NCI-H2081 treated with DMSO at 0.1 percent for 48 hours (cell line): ENCODE measurements around the gene QRICH1.
A peak's percentile ranks its signal among the peaks of the same experiment; 100 is the strongest.

Experiments used
- DNase-seq: peaks from one replicate; lab custom pipeline; 2025; lab: John Stamatoyannopoulos, UW

Gene QRICH1, protein sequence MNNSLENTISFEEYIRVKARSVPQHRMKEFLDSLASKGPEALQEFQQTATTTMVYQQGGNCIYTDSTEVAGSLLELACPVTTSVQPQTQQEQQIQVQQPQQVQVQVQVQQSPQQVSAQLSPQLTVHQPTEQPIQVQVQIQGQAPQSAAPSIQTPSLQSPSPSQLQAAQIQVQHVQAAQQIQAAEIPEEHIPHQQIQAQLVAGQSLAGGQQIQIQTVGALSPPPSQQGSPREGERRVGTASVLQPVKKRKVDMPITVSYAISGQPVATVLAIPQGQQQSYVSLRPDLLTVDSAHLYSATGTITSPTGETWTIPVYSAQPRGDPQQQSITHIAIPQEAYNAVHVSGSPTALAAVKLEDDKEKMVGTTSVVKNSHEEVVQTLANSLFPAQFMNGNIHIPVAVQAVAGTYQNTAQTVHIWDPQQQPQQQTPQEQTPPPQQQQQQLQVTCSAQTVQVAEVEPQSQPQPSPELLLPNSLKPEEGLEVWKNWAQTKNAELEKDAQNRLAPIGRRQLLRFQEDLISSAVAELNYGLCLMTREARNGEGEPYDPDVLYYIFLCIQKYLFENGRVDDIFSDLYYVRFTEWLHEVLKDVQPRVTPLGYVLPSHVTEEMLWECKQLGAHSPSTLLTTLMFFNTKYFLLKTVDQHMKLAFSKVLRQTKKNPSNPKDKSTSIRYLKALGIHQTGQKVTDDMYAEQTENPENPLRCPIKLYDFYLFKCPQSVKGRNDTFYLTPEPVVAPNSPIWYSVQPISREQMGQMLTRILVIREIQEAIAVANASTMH

DNA sequence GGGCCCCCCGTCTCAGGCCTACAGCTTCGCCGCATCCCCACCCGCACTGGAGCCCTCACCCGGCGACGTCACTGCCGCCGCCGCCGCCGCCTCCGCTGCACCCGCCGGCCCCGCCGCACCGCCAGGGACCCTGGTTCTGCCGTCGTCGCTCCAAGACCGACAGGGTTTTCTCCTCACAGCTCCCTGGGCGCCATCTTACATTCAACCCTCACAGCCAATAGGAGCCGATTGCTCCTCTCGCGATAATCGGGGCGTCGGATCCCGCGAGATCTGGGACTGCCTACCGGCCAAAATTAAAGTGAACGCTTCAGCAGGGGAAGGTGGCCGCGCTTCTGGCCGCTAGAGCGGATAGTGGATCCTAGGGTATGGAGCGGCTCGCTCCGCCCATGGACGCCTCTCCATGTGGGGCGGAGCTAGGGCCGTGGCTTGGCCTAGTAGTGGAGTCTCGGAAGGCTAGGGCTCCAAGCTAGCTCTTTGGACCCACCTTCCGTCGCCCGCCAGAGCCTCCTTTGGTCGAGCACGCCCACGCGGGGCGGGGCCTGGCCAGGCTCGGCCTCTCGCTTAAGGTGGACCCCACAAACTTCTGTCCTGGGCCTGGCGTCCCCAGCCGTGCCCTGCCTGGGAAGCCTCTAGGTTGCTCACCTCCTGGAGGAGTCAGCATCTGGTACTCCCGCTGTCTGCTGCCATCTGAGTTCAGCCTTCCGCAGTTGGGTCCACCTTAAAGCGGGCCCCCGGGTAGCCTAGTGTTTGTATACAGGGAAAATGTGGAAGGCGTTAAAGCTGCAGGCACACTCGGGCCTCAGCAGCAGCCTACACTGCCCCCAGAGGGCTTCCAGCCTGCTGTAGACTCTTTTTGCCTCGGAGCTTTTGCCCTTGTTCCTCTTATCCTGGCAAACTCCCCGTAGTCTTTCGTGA, at the start of gene QRICH1:
TSS of gene QRICH1 (minus strand) at position 219 of the 915 bp plus-strand sequence. CDS start 17,054 bp downstream, outside the sequence.
- peak; percentile 72 for DNase-seq

DNA sequence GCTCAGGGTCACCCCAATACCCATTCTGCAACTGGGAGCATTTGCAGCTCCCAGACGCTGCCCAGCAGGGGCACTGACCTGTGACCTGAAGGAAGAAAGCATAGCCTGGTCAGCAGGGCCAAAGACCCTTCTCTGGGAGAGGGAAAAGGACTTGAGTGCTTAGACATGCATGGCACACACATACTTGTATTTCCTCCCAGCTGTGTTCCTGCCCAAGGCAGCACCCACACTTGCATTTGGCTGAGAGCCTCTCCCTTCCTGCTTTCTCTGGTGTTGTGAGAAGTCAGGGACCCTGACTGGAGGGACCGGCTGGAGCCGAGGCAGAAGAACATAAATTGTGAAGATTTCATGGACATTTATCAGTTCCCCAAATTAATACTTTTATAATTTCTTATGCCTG, 46.2 kb upstream of the QRICH1 start:
- no peak for DNase-seq

DNA sequence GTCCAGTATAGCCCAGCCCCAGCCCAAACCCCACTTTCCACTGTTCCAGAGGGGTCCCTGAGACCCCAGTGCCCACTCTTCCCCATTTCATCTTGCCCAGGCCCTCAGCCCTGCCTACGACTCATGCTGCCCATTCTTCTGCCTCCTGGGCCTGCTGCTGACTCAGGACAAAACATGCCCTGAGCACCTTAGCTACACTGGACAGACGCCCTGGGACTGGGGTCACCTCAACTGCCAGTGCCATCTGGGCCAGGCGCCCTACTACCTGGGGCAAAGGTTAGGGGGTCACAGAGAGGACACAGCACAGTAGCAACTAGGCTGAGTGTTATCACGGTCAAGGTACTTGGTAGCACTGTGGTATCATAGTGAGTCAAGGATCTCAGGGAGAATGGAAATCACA, 41.6 kb upstream of the QRICH1 start:
- DNase-seq: no peak

DNA sequence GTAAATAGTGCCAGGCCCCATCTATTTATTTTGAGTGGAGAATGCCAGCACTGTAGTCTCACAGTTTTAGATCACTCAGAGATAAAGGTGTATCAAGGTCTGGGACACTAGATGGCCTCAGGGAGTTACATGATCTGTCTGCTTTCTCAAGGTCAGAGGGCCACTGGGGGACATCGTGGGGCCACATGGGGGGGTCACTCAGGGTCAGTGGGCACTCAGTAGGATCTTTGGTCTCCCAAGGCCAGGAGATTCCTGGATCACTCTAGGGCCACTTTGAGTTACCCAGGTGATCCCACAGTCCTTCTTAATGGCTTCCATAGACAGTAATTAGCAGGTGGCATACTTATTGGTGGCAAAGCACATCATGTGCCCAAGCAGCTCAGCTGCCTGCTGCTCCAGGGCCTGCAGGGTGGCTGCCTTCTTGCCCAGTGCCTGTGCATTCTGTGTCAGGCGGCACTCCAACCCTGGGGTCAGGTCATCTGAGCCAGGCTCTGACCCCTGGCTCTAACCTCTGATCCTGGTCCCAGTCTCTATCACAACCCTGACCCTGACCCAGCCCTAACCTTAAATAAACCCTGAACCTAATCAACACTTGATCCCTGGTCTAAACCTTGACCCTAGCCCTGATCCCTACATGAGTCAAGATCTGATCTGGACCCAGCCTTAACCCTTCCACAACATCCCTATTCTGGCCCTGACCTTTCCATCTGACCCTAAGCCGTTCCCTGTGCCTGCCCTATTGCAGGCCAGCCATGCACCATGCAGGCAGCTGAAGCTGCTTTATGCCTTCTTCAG, 40.8 kb upstream of the QRICH1 start:
- DNase-seq: no peak

DNA sequence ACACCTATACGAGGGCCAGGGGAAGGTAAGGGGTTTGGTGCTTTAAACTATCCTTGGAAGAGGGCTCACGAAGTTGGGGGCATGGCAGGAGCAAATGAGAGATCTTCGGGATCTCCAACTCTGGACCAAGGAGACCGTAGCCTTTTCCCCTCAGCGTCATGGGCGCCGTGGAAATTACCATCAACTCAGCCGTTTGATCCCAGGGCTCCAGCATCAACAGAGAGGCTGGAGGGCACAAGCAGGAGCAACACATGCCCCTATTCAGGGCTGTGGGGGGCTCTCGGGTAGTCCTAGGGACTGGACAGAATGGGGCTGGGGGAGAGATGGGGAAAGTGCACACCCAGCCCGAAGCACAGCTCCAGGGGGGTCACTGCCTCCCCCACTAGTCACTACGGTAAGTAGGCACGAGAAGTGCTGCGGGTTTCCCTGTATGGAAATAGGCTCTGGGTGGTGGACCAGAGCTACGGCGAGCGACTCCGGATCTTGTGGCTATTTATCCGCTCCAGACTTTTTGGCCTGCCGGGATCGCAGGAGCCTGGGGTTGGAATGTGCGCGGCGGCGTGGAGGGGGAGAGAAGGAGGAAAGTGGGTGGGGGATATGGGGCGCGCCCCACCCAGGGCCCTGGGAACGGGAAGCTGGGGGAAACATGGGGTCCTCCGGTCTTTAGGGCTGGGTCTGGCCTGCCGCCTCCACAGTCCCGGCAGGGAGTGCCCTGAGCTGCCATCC, 39.5 kb upstream of the QRICH1 start:
- DNase-seq: peak; percentile 13

DNA sequence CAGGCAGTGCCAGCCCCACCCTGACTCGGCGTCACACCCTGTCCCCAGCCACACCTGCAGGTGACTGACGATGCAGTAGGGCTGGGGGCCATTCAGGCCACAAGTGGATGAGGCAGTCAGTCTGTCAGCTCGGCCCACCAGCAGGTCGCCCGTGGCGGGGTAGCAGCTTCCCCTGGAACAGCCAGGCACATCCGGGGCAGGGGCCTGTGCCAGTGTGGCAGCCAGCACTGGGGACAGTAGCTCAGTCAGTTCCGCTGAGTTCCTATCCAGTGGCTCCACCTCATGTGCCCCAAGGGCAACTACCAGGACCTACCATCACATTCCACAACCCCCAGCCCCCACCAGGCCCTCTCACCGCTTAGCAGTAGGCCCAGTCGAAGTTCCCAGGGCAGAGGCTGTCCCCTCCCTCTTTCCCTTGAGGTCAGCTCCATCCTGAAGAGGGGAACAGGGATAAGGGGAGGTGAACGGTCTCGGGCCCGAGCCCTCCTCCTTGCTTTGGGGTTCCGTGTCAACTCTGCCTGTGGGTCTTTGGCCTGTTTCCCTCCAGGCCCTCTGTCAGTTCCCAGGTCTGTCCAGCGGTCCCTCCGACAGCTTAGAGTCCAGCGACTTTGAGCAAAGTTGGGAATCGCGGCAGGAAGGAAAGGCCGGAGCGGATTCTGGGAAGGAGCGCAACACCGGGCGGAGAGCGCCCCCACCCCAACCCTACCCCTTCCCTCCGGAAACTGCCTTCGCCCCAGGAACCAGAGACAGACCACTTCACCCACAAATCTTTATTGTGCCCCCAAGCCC, 38.8 kb upstream of the QRICH1 start, which contains the start of gene LAMB2:
TSS of gene LAMB2 (minus strand) at position 614 of the 789 bp plus-strand sequence. CDS start at position 431, 183 bp downstream.
- DNase-seq: no peak

DNA sequence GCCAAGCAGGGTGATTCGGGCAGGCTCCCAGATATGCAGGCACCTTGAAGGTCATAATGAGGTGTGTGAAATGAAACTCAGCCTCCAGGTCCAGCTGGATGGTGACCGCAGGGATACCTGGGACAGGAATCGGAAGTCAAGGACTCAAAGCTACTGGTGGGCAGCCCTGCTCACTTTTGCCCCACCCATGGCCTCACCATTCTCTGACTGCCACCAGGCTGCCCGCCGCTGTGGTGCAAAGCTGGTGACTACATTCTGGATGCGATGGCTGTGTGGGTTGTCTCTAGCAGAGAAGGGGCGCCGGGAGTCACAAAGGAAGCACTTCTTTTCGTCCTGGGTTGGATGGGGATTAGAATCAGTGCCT, 38.2 kb upstream of the QRICH1 start:
- DNase-seq: no peak

DNA sequence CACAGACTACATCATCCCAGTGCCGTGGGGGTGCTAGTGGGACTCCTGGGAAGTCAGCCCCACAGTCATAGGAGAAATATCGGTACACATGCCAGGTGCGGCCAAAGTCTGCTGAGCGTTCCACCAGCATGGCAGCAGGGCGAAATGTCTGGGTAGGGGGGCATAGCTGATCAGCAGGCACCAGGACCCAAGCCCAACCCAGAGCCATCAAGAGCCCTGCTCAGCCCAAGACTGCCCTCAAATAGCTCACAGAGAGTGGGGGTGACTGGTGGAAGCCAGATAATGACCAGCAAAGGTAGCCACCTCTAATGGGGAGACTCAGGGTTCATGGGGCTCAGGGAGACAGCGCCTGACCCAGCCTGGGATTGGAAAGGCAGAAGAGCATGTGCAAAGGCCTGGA, 37.7 kb upstream of the QRICH1 start:
- no peak for DNase-seq

DNA sequence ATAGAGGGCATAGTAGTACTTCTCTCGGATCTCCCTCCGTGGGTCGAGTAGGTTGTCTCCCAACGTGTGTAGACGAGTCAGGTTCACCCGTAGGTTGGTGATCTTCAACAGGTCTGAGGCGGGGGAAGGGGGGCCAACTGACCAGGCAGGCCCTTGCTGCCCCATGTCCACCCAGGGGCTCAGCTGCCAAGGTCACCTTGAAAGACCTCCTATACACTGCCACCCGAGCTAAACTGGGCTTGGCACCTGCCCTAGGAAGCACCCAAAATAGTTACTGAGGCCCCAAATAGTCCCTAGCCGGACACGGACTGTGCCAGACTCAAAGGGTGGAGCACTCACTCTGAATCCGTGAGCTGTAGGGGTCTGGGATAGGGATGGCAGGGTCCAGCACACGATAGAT, 37.2 kb upstream of the QRICH1 start:
- no peak for DNase-seq

DNA sequence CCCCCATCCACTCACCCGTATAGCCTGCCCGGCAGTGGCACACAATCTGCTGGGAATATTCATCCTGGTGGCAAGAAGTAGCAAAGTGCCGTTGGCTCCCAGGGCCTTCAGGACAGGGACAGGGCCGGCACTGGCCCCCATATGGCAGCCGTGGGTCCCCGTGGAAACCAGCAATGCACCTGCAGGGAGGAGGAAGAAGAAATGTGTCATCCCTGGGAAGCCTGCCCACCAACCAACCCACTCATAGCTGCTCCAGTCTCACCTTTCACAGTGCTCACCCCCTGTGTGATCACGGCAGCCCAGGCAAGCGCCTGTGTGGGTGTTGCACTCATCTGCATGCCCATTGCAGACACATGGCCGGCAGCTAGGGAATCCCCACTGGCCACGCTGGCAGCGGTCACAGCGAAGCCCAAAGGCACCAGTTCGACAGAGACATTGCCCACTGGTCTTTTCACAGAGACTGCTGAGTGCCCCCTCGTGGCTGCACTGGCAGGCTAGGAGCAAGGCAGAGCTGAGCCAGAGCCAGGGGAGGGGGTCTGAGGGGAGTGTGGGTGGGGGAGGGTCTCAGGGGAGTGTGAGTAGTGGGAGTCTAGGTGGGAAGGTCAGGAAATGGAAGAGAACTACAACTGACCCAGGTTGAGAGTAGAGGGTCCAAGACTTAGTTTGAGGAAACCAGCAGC, 31.3 kb upstream of the QRICH1 start:
- DNase-seq: no peak

DNA sequence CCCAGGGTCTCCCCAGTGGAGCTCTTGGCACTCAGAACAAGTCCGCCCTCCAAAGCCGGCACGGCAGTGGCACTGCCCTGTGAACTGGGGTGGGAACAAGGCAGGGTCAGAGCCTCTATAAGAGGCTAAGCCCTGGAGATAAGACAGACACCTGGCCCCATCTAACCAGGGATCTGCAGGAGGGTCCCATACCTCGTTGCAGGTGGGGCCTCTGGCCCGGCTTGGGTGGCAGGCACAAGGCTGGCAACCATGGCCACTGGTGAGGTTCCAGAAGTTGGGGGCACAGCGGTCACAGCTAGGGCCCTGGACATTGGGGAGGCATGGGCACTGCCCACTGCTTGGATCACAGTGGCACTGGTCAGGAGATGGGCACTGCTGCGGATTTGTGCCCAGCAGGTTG, 30.3 kb upstream of the QRICH1 start:
- no peak for DNase-seq

DNA sequence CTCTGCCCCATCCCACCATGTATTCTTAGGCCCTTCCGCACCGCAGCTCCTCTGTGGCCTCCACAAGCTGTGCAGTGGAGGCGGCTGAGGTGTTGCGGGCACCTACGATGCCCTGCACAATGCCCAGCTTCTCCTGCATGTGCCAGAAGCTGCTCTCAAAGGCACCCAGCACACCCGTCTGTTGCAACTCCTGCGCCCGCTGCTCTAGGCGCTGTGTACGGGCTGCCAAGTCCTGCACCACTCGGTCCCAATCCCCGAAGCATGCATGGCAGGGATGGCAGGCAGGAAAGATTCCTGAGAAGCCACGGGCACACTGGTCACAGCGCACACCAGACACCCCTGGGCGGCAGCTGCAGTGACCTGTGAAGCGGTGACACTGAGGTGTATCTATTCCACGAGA, 29.8 kb upstream of the QRICH1 start:
- DNase-seq: no peak

DNA sequence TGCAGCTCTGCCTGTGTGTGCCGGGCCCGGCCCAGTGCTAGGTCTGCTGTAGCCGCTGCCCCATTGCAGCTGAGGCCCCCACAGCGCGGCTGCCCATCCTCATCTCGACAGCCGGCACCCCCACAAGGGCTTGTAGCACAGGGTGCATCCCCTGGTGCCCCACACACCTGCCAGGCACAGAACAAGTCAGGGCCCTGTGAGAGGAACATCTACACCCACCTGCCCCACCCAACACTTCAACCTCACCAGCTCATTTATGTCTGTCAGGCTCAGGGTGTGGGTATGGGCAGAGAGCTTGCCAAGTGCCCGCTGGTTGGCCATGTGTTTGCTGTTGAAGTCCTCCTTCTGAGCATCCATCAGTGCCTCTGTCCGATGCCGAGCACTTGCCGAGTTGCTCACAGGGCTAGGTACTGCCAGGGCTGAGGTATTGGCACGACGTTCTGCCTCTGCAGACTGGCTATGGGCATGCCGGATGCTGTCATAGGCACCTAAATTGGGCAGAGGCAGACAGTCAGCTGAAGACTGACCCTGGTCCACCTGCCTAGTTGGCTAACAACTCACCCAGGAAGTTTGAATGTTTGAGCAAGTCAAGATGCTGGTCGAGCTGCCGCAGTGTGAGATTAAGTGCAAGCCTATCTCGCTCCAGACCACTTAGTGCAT, 29.1 kb upstream of the QRICH1 start:
- no peak for DNase-seq

DNA sequence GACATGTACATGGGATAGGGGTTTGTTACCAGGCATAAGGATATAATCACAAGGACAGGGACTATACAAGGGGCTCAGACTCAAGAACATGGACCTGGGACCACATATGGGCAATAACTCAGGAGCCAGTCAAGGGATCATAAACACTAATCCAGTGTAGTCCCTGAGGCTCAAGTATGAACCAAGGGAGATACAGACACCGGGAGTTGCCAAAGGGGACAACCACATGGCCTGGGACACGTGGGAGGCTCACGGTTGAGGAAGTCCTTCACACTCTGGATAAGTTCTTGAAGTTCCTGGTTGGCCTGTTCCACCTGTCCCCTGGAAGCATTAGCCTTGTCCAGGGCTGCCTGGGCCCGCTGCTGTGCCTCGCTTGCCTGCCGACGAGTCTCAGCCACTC, 28.6 kb upstream of the QRICH1 start:
- no peak for DNase-seq

DNA sequence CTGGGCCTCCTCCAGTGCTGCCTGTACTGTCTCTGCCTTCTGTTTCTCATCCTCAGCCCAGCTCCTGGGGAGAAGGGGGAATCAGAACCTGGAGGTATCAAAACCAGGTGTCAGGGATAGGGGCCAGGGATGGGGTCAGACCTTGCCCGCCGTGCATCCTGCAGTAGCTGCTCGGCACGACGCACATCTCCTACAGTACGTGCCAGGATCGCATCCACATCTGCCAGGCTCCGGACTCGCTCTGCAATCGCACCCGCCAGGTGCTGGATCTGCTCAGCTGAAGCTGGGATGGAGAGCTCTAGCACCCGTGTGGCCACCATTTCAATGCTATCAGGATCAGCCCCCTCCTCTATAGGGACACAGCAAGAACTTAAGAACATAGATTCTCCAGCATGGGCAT, 28.2 kb upstream of the QRICH1 start:
- no peak for DNase-seq

DNA sequence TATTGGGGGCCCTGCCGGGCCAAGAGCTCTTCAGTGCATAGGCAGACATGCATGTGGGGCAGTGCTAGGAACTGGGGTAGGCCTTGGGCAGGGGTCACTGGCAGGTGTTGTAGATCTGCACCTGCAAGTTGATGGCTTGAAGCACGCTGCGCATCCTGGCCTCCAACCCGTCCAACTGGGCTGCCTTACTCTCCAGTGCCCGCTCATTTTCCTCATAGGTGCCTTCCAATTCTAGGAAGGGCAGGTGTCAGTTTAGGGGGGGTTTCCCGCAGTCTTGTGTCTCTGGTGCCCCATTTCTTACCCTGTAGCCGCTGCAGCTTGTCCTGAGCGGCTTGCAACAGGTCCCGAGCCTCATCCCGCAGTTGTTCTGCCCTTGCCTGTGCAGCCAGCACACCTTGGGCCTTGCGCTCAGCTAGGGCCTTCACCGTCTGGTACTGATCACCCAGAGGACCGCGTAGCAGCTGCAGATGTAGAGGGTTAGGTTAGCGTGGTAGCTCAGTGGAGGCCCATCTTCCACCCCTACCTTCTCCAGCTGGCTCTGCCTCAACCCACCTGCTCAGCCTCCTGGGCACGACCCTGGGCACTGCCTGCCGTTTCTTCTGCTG, 27.4 kb upstream of the QRICH1 start:
- no peak for DNase-seq

DNA sequence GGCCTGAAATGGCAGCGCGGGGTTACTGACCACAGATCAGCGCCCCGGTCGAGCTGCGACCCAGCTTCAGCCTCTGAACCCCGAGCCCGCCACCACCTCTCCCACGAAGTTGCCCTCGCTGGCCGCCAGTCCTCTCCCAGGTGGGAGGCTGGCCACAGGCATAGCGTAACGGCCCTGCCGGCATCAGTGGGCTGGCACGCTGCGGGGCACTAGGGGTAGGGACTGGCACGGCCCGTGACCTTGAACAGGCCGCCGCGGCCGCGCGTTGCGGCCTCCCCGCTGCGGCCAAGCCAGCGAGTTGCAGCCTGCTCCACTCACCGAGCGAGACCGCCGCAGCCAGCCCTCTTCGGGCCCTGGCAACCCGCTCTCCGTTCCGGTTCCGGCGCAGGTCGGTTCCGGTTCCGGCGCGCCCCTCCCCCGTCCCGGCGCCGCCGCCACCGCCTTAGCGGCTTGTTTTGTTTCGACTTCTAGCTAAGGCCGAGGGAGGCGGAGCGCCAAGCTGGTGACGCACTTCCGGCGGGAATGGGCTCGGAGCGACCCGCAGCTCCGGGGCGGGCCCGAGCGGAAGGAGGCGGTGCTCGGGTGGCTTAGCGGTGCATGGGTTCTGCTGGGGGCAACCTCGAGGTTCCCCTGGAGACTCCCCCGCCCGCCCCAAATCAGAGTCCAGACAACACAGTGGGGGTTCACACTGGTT, 26.7 kb upstream of the QRICH1 start, which contains the start of gene USP19:
TSS of gene USP19 (minus strand) at position 386 of the 694 bp plus-strand sequence. CDS start 1,678 bp downstream, outside the sequence.
- peak; percentile 23 for DNase-seq

DNA sequence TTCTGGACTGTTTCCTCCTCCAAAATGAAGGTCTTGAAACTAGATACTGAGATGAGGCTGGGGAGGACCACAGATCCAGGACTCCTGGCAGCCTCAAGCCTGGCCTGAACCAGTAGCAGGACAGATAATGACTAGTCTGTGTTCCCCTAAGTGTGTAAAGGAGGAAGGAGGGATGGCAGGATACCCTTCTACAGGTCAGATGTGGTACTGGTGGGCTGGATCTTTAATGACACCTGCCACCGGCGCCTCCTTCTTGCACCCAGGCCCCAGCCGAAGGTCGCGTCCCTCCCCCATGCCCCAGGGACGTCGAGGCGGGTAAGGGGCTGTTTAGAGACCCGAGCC, 26.2 kb upstream of the QRICH1 start:
- no peak for DNase-seq
